Calu3 (cell line): ENCODE results near the gene CARM1. TPM values are rescaled to one million over a fixed set of nuclear protein-coding genes. Genes with fewer than 3 reads are reported as not detected.

Source experiments
- BruUV-seq: library from RNA; stranded (reverse); fragments of 400-500 nt; replicated peaks from 2 replicates; lab custom pipeline; 2021; lab: Mats Ljungman, UMichigan
- CTCF ChIA-PET: fragments of 300-600 bp; sonication (Branson Sonifier 250); formaldehyde crosslinking; loops from one replicate; lab custom pipeline; 2022; ENCODE audit warnings: antibody characterized with exemption; lab: Charles Lee
- DNase-seq: peaks from one replicate; pipeline ENCODE4 v3.0.0; 2022
- H3K27ac Mint-ChIP-seq: one replicate; pipeline ENCODE4 v1.8.0; 2022; ENCODE audit warnings: mixed read lengths; ENCODE audit not compliant: unreplicated experiment
- H3K27me3 Mint-ChIP-seq: one replicate; pipeline ENCODE4 v1.8.0; 2022; ENCODE audit warnings: mixed read lengths; ENCODE audit not compliant: unreplicated experiment
- H3K36me3 Mint-ChIP-seq: one replicate; pipeline ENCODE4 v1.8.0; 2022; ENCODE audit warnings: mild to moderate bottlenecking, moderate library complexity, mixed read lengths; ENCODE audit not compliant: insufficient read depth, unreplicated experiment
- H3K4me1 Mint-ChIP-seq: one replicate; pipeline ENCODE4 v1.8.0; 2022; ENCODE audit warnings: mild to moderate bottlenecking, low read depth, mixed read lengths; ENCODE audit not compliant: unreplicated experiment
- H3K4me3 Mint-ChIP-seq: one replicate; pipeline ENCODE4 v1.8.0; 2022; ENCODE audit warnings: mild to moderate bottlenecking, low read depth, moderate library complexity, mixed read lengths; ENCODE audit not compliant: unreplicated experiment
- H3K9me3 Mint-ChIP-seq: one replicate; pipeline ENCODE4 v1.8.0; 2022; ENCODE audit warnings: low read depth, mixed read lengths; ENCODE audit not compliant: unreplicated experiment
- intact Hi-C: fragments of 100-400 bp; cut with micrococcal nuclease; formaldehyde crosslinking; loops from one replicate; pipeline ENCODE4 v1.10.0; 2022; ENCODE audit not compliant: unreplicated experiment
- total RNA-seq: library from RNA; stranded (reverse); gene quantifications from 2 replicates; pipeline ENCODE4 v1.2.3, GENCODE V29; 2022
- TF ChIP-seq, protein P1 (sequence below): fragments of 200-600 bp; IDR thresholded peaks from one replicate; pipeline ENCODE4 v1.8.0; 2022; ENCODE audit warnings: antibody characterized with exemption; ENCODE audit not compliant: unreplicated experiment

The CARM1 gene
- total RNA-seq, 1 experiment from 2014 or later: 32.8 TPM

DNA sequence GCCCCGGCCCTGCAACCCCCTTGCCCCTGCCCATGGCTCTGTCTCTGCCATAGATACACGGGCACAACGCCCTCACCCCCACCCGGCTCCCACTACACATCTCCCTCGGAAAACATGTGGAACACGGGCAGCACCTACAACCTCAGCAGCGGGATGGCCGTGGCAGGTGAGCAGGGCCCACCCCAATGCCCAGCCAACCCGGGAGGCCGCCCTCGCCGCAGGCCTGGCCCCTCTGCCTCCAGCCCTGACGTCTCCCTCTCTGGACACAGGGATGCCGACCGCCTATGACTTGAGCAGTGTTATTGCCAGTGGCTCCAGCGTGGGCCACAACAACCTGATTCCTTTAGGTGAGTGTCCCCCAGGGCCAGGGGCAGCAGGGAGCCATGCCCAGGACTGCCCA, 49.4 kb downstream of the CARM1 start:
- H3K4me3 Mint-ChIP-seq: no peak overlapping the region
- TF ChIP-seq, protein P1, sequence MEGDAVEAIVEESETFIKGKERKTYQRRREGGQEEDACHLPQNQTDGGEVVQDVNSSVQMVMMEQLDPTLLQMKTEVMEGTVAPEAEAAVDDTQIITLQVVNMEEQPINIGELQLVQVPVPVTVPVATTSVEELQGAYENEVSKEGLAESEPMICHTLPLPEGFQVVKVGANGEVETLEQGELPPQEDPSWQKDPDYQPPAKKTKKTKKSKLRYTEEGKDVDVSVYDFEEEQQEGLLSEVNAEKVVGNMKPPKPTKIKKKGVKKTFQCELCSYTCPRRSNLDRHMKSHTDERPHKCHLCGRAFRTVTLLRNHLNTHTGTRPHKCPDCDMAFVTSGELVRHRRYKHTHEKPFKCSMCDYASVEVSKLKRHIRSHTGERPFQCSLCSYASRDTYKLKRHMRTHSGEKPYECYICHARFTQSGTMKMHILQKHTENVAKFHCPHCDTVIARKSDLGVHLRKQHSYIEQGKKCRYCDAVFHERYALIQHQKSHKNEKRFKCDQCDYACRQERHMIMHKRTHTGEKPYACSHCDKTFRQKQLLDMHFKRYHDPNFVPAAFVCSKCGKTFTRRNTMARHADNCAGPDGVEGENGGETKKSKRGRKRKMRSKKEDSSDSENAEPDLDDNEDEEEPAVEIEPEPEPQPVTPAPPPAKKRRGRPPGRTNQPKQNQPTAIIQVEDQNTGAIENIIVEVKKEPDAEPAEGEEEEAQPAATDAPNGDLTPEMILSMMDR: no peak
- BruUV-seq: no TSS peak
- intact Hi-C loops: no loop called here
- H3K27ac Mint-ChIP-seq: peak overlapping the region; percentile 60
- no peaks in the 10 kb centered on the region for H3K9me3 Mint-ChIP-seq
- H3K4me1 Mint-ChIP-seq: no peaks in the 10 kb centered on the region
- H3K27me3 Mint-ChIP-seq: no peaks in the 10 kb centered on the region
- CTCF ChIA-PET: no interaction called here
- H3K36me3 Mint-ChIP-seq: peaks cover 51% of the 10 kb centered on the region
- no peak for DNase-seq

DNA sequence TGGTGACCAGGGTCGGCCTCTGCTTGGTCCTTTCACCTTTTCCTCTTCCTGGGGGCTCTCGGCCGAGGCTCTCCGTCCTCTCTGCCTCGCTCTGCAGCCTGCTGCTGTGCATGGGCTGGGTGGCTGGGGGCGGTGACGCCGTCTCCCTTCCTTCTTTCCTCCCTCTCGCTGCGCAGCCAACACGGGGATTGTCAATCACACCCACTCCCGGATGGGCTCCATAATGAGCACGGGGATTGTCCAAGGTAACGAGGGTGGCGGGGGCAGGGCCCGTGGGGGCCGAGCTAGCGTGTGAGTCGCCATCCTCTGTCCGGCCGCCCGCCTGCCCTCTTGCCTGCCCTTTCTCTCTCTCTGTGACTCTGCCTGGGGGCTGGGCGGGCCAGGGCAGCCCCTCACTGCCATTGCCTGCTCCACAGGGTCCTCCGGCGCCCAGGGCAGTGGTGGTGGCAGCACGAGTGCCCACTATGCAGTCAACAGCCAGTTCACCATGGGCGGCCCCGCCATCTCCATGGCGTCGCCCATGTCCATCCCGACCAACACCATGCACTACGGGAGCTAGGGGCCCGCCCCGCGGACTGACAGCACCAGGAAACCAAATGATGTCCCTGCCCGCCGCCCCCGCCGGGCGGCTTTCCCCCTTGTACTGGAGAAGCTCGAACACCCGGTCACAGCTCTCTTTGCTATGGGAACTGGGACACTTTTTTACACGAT, 50.0 kb downstream of the CARM1 start:
- peaks cover 51% of the 10 kb centered on the region for H3K36me3 Mint-ChIP-seq
- peak overlapping the region; percentile 60 for H3K27ac Mint-ChIP-seq
- no peaks in the 10 kb centered on the region for H3K27me3 Mint-ChIP-seq
- TF ChIP-seq, protein P1: no peak
- CTCF ChIA-PET: no interaction called here
- H3K4me1 Mint-ChIP-seq: no peaks in the 10 kb centered on the region
- no peaks in the 10 kb centered on the region for H3K9me3 Mint-ChIP-seq
- intact Hi-C loops: no loop called here
- no peak for DNase-seq
- no peak overlapping the region for H3K4me3 Mint-ChIP-seq
- no TSS peak for BruUV-seq

DNA sequence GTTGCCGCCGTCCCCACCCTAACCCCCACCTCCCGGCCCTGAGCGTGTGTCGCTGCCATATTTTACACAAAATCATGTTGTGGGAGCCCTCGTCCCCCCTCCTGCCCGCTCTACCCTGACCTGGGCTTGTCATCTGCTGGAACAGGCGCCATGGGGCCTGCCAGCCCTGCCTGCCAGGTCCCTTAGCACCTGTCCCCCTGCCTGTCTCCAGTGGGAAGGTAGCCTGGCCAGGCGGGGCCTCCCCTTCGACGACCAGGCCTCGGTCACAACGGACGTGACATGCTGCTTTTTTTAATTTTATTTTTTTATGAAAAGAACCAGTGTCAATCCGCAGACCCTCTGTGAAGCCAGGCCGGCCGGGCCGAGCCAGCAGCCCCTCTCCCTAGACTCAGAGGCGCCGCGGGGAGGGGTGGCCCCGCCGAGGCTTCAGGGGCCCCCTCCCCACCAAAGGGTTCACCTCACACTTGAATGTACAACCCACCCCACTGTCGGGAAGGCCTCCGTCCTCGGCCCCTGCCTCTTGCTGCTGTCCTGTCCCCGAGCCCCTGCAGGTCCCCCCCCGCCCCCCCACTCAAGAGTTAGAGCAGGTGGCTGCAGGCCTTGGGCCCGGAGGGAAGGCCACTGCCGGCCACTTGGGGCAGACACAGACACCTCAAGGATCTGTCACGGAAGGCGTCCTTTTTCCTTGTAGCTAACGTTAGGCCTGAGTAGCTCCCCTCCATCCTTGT, 50.7 kb downstream of the CARM1 start:
- Mint-ChIP-seq H3K36me3 (peaks cover 51% of the 10 kb centered on the region), H3K27ac (peak overlapping the region; percentile 52), H3K4me3 (no peak overlapping the region), H3K4me1 (no peaks in the 10 kb centered on the region), H3K27me3 (no peaks in the 10 kb centered on the region), H3K9me3 (no peaks in the 10 kb centered on the region)
- TF ChIP-seq, protein P1: no peak
- BruUV-seq: TSS peak; percentile 56
- DNase-seq: no peak
- intact Hi-C loops: no loop called here
- CTCF ChIA-PET: no interaction called here

DNA sequence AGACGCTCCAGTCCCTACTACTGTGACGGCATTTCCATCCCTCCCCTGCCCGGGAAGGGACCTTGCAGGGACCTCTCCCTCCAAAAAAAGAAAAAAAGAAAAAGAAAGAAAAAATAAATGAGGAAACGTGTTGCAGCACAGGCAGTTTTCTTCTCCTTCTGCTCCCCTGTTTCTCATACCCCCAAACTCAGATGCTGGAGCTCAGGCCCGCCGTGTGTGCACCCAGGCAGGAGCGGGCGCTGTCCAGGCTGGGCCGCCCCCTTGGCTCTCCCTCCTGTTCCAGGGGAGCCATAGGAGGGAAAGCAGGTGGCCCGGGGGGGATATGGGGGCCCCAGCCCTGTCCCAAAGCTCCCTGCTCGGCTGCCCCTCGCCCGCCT, 51.3 kb downstream of the CARM1 start:
- no peaks in the 10 kb centered on the region for H3K9me3 Mint-ChIP-seq
- no peak for DNase-seq
- H3K27ac Mint-ChIP-seq: peak overlapping the region; percentile 52
- H3K4me1 Mint-ChIP-seq: no peaks in the 10 kb centered on the region
- CTCF ChIA-PET: no interaction called here
- BruUV-seq: no TSS peak
- peaks cover 56% of the 10 kb centered on the region for H3K36me3 Mint-ChIP-seq
- TF ChIP-seq, protein P1: no peak
- H3K4me3 Mint-ChIP-seq: no peak overlapping the region
- no peaks in the 10 kb centered on the region for H3K27me3 Mint-ChIP-seq
- intact Hi-C loops: no loop called here
